Tibial artery (tissue), 4 donors: ENCODE data around the gene PDE2A.

Source experiments
- DNase-seq, 2 donors: peaks; one replicate each; pipeline ENCODE4 v3.0.0-alpha.2; 2019
- H3K27ac ChIP-seq, 2 donors: fragments of 200-600 bp; sonication (generic) in 1 of 2; 1 replicate in 1 of 2; 2 replicates in 1 of 2; pipeline ENCODE4 v1.5.1; 2018 to 2019; ENCODE audit warnings: mild to moderate bottlenecking in 1 of 2
- H3K27me3 ChIP-seq, 2 donors: fragments of 200-600 bp; sonication (generic) in 1 of 2; one replicate each; pipeline versions ENCODE4 v1.5.1 to v1.6.0; 2016 to 2019
- H3K36me3 ChIP-seq, 3 donors: fragments of 200-600 bp; sonication (generic) in 2 of 3; one replicate each; pipeline ENCODE4 v1.5.1; 2016 to 2019; ENCODE audit warnings: mild to moderate bottlenecking in 2 of 3
- H3K4me1 ChIP-seq, 4 donors: fragments of 200-600 bp; sonication (generic) in 2 of 4; 1 replicate in 3 of 4; 2 replicates in 1 of 4; pipeline ENCODE4 v1.5.1; 2016 to 2019
- H3K4me3 ChIP-seq, 2 donors: fragments of 200-600 bp; sonication (generic) in 1 of 2; 1 replicate in 1 of 2; 2 replicates in 1 of 2; pipeline ENCODE4 v1.5.1; 2018 to 2019; ENCODE audit warnings: mild to moderate bottlenecking in 2 of 2
- H3K9me3 ChIP-seq, 3 donors: fragments of 200-600 bp; sonication (generic) in 1 of 3; one replicate each; pipeline ENCODE4 v1.5.1; 2016 to 2019
- intact Hi-C: fragments of 100-400 bp; cut with DNase I; formaldehyde crosslinking; loops from one replicate; pipeline ENCODE4 v1.15.0; 2023; ENCODE audit warnings: low total_unique reads
- TF ChIP-seq, protein P1 (sequence below), 2 experiments: fragments of 200-600 bp in 1 of 2; fragments of 450-650 bp in 1 of 2; IDR thresholded peaks; one replicate each; pipeline ENCODE4 v1.5.1; 2017 to 2019; ENCODE audit warnings: antibody characterized with exemption in 2 of 2, mild to moderate bottlenecking in 1 of 2, moderate library complexity in 1 of 2

PDE2A gene

DNA sequence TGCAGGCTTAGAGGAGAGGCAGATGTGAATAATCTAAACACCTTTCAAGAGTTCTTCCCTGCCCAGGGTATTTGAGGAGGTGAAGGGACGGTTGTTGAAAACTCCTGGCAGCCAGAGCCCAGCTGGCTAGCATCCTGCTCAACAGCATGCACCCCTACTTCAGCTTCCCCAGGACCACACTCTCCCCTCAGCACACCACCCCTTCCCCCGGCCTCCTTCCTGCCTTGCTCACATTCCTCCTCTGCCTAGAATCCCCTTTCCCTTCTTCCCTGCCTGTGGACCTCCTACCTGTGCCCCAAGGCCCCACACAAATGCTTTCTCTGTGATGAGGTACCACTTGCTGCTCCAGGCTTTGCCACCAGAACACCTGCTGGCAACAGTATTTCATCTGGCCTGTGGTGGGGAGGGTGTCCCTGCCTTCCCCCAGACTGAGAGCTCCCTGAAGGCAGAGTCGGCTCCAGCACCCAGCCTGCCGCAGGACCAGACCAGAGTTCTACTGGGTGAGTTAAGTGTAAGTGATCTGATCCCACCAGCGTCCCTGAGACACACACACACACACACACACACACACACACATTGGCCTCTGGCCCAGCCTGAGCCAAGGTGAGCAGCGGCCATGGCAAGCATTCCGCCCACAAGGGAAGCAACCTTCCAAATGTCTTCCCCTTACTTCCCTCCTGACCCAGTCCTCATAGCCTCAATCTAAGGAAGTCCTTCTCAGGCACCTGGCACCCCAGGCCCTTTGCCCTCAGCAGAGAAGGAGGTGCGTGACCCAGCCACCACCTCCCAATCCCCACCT, 79.5 kb downstream of the PDE2A start:
- DNase-seq = no peak
- Histone ChIP-seq H3K36me3 (no peaks in the 10 kb centered on the region), H3K27me3 (peaks cover 0 to 32% of the 10 kb centered on the region in 2 donors), H3K9me3 (no peaks in the 10 kb centered on the region), H3K27ac (no peak overlapping the region), H3K4me1 (peaks cover 0 to 10% (median 9%) of the 10 kb centered on the region in 4 donors), H3K4me3 (no peak overlapping the region)
- intact Hi-C loops = loop anchor here (5.0 kb wide), 1 partner anchor 48 kb away; no protein-coding TSS in a partner anchor
- TF ChIP-seq, protein P1, sequence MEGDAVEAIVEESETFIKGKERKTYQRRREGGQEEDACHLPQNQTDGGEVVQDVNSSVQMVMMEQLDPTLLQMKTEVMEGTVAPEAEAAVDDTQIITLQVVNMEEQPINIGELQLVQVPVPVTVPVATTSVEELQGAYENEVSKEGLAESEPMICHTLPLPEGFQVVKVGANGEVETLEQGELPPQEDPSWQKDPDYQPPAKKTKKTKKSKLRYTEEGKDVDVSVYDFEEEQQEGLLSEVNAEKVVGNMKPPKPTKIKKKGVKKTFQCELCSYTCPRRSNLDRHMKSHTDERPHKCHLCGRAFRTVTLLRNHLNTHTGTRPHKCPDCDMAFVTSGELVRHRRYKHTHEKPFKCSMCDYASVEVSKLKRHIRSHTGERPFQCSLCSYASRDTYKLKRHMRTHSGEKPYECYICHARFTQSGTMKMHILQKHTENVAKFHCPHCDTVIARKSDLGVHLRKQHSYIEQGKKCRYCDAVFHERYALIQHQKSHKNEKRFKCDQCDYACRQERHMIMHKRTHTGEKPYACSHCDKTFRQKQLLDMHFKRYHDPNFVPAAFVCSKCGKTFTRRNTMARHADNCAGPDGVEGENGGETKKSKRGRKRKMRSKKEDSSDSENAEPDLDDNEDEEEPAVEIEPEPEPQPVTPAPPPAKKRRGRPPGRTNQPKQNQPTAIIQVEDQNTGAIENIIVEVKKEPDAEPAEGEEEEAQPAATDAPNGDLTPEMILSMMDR (IDR thresholded peaks at IDR 0.05) = no peak

DNA sequence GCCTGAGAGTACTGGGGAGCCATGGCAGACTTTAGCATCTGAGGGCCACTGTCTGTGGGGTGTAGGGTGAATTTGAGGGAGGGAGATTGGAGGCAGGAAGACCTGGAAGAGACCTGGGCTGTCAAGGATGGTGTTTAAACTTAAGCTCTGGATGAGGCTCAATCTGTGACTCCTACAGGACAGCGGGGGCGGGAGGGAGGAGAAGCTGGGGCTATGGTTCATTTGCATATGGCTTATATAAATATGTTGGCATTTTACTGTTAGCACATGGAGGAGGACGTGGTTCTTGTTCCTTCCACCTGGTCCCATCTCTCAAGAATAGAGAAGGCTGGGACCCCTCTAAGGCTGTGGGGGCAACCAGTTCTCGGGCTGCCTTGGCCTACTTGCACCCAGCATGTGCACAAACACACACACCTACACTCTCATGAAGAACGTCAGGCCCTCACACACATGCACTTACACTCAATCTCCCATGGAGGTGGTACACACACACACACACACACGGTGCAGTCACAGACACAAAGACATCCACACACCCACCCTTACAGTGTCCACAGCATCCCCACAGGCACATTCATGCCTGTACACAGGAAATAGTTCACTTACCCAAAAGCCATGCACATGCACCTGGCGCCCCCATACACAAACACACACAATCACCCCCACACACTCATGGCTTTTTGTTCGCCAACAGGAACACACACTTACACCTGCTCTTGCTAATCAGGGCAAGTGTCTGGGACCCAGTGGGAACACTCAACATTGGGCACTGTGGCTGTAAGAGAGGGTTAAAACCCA, 81.3 kb downstream of the PDE2A start:
- H3K4me3 ChIP-seq = no peak overlapping the region
- H3K9me3 ChIP-seq = no peaks in the 10 kb centered on the region
- H3K36me3 ChIP-seq = no peaks in the 10 kb centered on the region
- H3K27me3 ChIP-seq = peaks cover 0 to 47% of the 10 kb centered on the region in 2 donors
- TF ChIP-seq, protein P1 (IDR thresholded peaks at IDR 0.05) = no peak
- peaks cover 0 to 12% (median 10%) of the 10 kb centered on the region in 4 donors for H3K4me1 ChIP-seq
- DNase-seq = no peak
- intact Hi-C loops = no loop called here
- H3K27ac ChIP-seq = no peak overlapping the region

DNA sequence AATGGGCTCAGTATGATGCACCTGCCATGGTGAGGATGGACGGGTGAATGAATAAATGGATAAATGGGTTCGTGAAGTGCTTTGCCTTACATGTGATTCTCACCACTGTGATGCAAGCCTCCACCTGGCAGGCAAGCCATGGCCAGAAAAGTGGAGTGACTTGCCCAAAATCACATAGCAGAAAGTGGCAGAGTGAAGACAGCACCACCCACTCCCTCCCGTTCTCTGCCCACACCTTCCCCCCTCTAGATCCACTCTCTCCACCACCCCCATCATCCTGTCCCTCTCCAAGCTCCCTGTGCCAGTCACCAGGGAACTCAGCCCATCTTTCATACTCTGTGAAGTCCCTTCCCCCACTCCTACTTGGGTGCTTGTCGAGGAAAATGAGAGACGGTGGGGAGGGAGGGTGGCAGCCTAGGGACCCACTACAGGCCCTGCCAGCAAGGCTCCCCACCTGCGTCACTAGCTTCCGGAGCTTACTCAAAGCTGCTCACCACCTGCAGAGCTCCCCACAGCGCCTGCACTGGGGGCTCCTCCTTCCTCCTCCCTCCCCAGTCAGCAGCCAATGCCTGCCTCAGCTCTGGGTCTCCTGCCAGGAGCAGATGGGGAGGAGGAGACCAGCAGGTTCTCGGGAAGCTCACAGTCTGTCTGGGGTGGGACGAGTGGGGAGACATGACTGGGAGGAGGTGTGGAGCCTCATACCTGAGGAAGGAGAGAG, 82.3 kb downstream of the PDE2A start:
- Histone ChIP-seq H3K4me1 (peaks cover 0 to 12% (median 10%) of the 10 kb centered on the region in 4 donors), H3K27ac (no peak overlapping the region), H3K27me3 (peaks cover 0 to 49% of the 10 kb centered on the region in 2 donors), H3K4me3 (no peak overlapping the region), H3K9me3 (no peaks in the 10 kb centered on the region), H3K36me3 (no peaks in the 10 kb centered on the region)
- DNase-seq = no peak
- intact Hi-C loops = no loop called here
- TF ChIP-seq, protein P1 (IDR thresholded peaks at IDR 0.05) = no peak

DNA sequence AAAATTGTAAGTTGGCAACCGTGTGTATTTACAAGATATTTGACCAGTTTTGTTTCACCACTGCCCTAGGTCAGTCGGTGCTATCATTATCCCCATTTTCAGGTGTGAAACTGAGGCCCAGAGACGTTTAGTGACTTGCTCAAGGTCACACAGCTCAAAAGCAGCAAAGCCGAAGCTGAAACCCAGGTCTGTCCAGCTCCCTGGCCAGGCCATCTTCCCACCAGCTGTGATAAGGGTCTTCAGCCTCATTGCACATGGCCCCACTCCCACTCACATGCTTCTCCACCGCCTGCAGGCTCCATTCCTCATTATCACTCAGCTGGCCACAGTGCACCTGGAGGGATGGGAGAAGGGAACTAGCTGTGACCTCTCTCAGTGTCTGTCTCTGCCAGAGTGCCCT, 83.2 kb downstream of the PDE2A start:
- H3K4me3 ChIP-seq = no peak overlapping the region
- peaks cover 0 to 58% of the 10 kb centered on the region in 2 donors for H3K27me3 ChIP-seq
- TF ChIP-seq, protein P1 (IDR thresholded peaks at IDR 0.05) = no peak
- DNase-seq = no peak
- peaks cover 0 to 12% (median 10%) of the 10 kb centered on the region in 4 donors for H3K4me1 ChIP-seq
- no peaks in the 10 kb centered on the region for H3K36me3 ChIP-seq
- intact Hi-C loops = no loop called here
- H3K27ac ChIP-seq = no peak overlapping the region
- H3K9me3 ChIP-seq = no peaks in the 10 kb centered on the region
